Suprapubic skin (tissue), 4 donors: ENCODE results near the gene NLRP5. TPM values are rescaled to one million over a fixed set of nuclear protein-coding genes. Genes with fewer than 3 reads are reported as not detected.
"Not testable (repeated sequence)": the region's sequence is repeated elsewhere in the genome, so short reads cannot be mapped to it uniquely, and the experiment has no call there.

ENCODE experiments used
- DNase-seq, 2 donors: peaks; one replicate each; pipeline ENCODE4 v3.0.0-alpha.2; 2019; ENCODE audit warnings: low spot score in 2 of 2
- H3K27ac ChIP-seq: fragments of 200-600 bp; sonication (generic); one replicate; pipeline ENCODE4 v1.5.1; 2019
- H3K27me3 ChIP-seq: fragments of 200-600 bp; sonication (generic); one replicate; pipeline ENCODE4 v1.5.1; 2019
- H3K36me3 ChIP-seq: fragments of 200-600 bp; sonication (generic); one replicate; pipeline ENCODE4 v1.5.1; 2019
- H3K4me1 ChIP-seq: fragments of 200-600 bp; sonication (generic); one replicate; pipeline ENCODE4 v1.5.1; 2019
- H3K4me3 ChIP-seq: fragments of 200-600 bp; sonication (generic); one replicate; pipeline ENCODE4 v1.5.1; 2019; ENCODE audit warnings: mild to moderate bottlenecking
- H3K9me3 ChIP-seq: fragments of 200-600 bp; sonication (generic); one replicate; pipeline ENCODE4 v1.5.1; 2019
- CTCF ChIP-seq, 2 donors: fragments of 200-600 bp in 1 of 2; fragments of 450-650 bp in 1 of 2; sonication (generic) in 1 of 2; IDR thresholded peaks; one replicate each; pipeline ENCODE4 v1.5.1; 2016 to 2019; ENCODE audit warnings: antibody characterized with exemption in 2 of 2, mild to moderate bottlenecking in 1 of 2, moderate library complexity in 1 of 2
- EP300 ChIP-seq: sonication (generic); formaldehyde crosslinking; IDR thresholded peaks from one replicate; pipeline ENCODE4 v1.6.1; 2017; ENCODE audit warnings: antibody characterized with exemption
- POLR2A ChIP-seq, 2 donors: fragments of 450-650 bp; IDR thresholded peaks; one replicate each; pipeline ENCODE4 v1.6.1; 2017; ENCODE audit warnings: antibody characterized with exemption in 2 of 2, mild to moderate bottlenecking in 2 of 2, moderate library complexity in 2 of 2
- POLR2AphosphoS5 ChIP-seq, 3 donors: sonication (generic); formaldehyde crosslinking; IDR thresholded peaks; one replicate each; pipeline ENCODE4 v1.6.1; 2017; ENCODE audit warnings: antibody characterized with exemption in 3 of 3
- WGBS: methylation state at CpG from one replicate; pipeline ENCODE4 v1.1.5; 2018; 5-methylcytosine and 5-hydroxymethylcytosine counted together
- total RNA-seq, 4 donors: library from RNA; depleted of rRNA; stranded (reverse); fragments of >200 nt; gene quantifications; one replicate each; pipeline ENCODE4 v1.1.0, GENCODE V29; 2016

The NLRP5 gene
- total RNA-seq, 4 donors from 2014 or later: not detected

DNA sequence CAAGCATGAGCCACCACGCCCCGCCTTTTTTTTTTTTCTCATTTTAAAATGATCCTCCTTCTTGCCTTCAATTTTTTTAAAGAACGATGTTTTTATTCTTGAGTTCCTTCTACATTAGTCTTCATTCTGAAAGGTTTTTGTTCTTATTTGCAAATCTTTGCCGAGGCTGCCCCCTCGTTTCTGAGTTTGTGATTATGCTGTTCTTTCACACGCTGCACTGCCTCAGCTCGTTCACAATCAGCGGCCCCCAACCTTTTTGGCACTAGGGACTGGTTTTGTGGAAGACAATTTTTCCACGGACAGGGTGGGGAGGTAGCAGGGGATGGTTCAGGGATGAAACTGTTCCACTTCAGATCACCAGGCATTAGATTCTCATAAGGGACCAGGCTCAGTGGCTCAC is 107.9 kb downstream of the NLRP5 start:
- Histone ChIP-seq H3K27ac (no peak overlapping the region), H3K36me3 (peaks cover 25% of the 10 kb centered on the region), H3K4me1 (peaks cover 17% of the 10 kb centered on the region), H3K9me3 (no peaks in the 10 kb centered on the region), H3K4me3 (no peak overlapping the region), H3K27me3 (no peaks in the 10 kb centered on the region)
- TF ChIP-seq EP300: no peak
- no peak for TF ChIP-seq POLR2A (IDR thresholded peaks at IDR 0.05)
- no peak for TF ChIP-seq CTCF (IDR thresholded peaks at IDR 0.05)
- no peak for TF ChIP-seq POLR2AphosphoS5 (IDR thresholded peaks at IDR 0.05)
- 93% methylated on average over 9 of the region's 9 CpGs for WGBS
- no peak for DNase-seq

- no peak overlapping the region for H3K27ac ChIP-seq
- H3K27me3 ChIP-seq: no peaks in the 10 kb centered on the region
- DNase-seq: no peak
- TF ChIP-seq EP300 (no peak), POLR2A (IDR thresholded peaks at IDR 0.05) (no peak), CTCF (IDR thresholded peaks at IDR 0.05) (no peak), POLR2AphosphoS5 (IDR thresholded peaks at IDR 0.05) (no peak)
- no peaks in the 10 kb centered on the region for H3K9me3 ChIP-seq
- peaks cover 41% of the 10 kb centered on the region for H3K36me3 ChIP-seq
- no peak overlapping the region for H3K4me3 ChIP-seq
- WGBS: 85% methylated on average over 13 of the region's 13 CpGs
- H3K4me1 ChIP-seq: no peaks in the 10 kb centered on the region
These were observed 110.1 kb downstream of the NLRP5 start for GRCh38 chr19:56096665-56097064.

DNA sequence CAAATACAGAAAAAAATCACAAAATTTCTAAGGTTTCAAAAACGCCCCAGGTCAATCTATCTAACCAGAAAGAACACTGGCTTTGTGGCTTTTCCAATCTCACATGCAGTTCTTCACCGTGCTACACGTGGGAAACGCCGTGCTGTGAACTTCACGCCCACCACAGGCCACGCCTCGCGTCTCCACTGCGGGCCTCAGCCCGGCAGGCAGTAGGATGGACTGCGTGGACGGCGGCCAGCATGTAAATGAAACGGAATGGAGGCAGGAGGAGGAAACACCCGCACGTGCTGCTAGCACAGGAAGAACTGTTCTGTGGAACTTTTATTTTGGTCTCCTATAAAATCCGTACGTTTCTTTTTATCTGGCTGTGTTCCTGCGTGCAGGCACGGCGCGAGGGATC is 110.7 kb downstream of the NLRP5 start:
- DNase-seq: no peak

DNA sequence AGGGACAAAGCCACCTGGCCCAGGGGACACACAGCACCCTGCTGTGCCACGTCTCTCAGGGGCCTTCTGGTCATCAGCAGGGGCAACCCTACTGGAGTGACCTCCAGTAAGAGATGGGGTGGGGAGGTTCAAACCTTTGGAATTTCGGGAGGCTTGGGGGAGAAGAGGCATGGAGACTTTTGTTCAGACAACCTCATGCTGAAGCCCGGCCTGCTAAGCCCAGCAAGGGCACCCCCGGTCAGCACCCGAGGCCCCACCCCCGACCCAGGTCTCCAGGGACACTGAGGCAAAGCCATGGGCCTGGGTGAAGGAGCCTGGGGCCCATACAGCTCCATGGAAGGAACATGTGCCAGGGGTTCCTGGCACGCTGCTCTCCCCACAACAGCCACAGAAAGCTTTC is 111.2 kb downstream of the NLRP5 start:
- no peak for TF ChIP-seq POLR2AphosphoS5 (IDR thresholded peaks at IDR 0.05)
- TF ChIP-seq POLR2A (IDR thresholded peaks at IDR 0.05): no peak
- TF ChIP-seq EP300: no peak
- TF ChIP-seq CTCF (IDR thresholded peaks at IDR 0.05): no peak
- Histone ChIP-seq H3K36me3 (peaks cover 52% of the 10 kb centered on the region), H3K27ac (no peak overlapping the region), H3K27me3 (no peaks in the 10 kb centered on the region), H3K4me3 (no peak overlapping the region), H3K4me1 (no peaks in the 10 kb centered on the region), H3K9me3 (no peaks in the 10 kb centered on the region)
- 75% methylated on average over 1 of the region's 7 CpGs for WGBS
- no peak for DNase-seq

More for the DNA sequence above, 110.7 kb downstream of the NLRP5 start:
- H3K4me1 ChIP-seq: no peaks in the 10 kb centered on the region
- 77% methylated on average over 23 of the region's 23 CpGs for WGBS
- H3K27me3 ChIP-seq: no peaks in the 10 kb centered on the region
- no peak overlapping the region for H3K4me3 ChIP-seq
- no peak overlapping the region for H3K27ac ChIP-seq
- peaks cover 47% of the 10 kb centered on the region for H3K36me3 ChIP-seq
- H3K9me3 ChIP-seq: no peaks in the 10 kb centered on the region
- TF ChIP-seq POLR2A (IDR thresholded peaks at IDR 0.05): no peak
- no peak for TF ChIP-seq POLR2AphosphoS5 (IDR thresholded peaks at IDR 0.05)
- no peak for TF ChIP-seq CTCF (IDR thresholded peaks at IDR 0.05)

DNA sequence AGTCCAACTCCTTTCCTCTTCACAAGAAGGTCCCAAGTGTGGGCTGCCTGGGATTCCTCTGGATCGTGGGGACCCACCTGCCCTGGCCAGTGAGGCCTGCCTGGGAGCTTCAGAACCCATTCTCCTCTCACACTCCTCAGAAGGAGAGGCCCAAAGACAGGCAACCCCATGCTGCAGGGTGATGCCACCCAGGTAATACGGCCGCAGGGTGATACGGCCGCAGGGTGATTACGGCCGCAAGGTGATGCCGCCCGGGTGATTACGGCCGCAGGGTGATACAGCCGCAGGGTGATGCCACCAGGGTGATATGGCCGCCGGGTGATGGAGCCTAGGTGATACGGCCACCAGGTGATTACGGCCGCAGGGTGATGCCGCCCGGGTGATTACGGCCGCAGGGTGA is 111.7 kb downstream of the NLRP5 start:
- not testable (repeated sequence) for H3K9me3 ChIP-seq, H3K27ac ChIP-seq, DNase-seq

More for the DNA sequence above, 111.7 kb downstream of the NLRP5 start:
- H3K4me3 ChIP-seq, H3K4me1 ChIP-seq, H3K27me3 ChIP-seq: not testable (repeated sequence)
- peaks cover 54% of the 10 kb centered on the region for H3K36me3 ChIP-seq
- WGBS: 100% methylated on average over 6 of the region's 21 CpGs
